ENCODE measurements around the gene HEATR1. TPM values are rescaled to one million over a fixed set of nuclear protein-coding genes. Genes with fewer than 3 reads are reported as not detected.
"Not testable (repeated sequence)": the region's sequence is repeated elsewhere in the genome, so short reads cannot be mapped to it uniquely, and the experiment has no call there.

The HEATR1 gene
- polyA plus RNA-seq, 1 experiment = 24.9 TPM

- no peak for DNase-seq (ENCODE audit: low read depth, low spot score)
- H3K4me3 ChIP-seq (ENCODE audit: low read depth, low read length) = no peak overlapping the region
- ChIA-PET CTCF (no interaction called here), POLR2A (no interaction called here)
- no peak overlapping the region for H3K27ac ChIP-seq (ENCODE audit: low read depth, low read length)
- no peak for TF ChIP-seq CTCF (IDR thresholded peaks at IDR 0.05; ENCODE audit: low read depth, low read length)
- H3K9me3 ChIP-seq (ENCODE audit: control insufficient read depth, insufficient read depth, low read length) = no peaks in the 10 kb centered on the region
- H3K27me3 ChIP-seq (ENCODE audit: control insufficient read depth, insufficient read depth, low read length) = no peaks in the 10 kb centered on the region
Observed at GRCh38 chr1:236589531-236589930, 14.8 kb downstream of the HEATR1 start.

- ChIA-PET CTCF (no interaction called here), POLR2A (no interaction called here)
- H3K4me3 ChIP-seq (ENCODE audit: low read depth, low read length) = no peak overlapping the region
- no peak overlapping the region for H3K27ac ChIP-seq (ENCODE audit: low read depth, low read length)
- no peak for TF ChIP-seq CTCF (IDR thresholded peaks at IDR 0.05; ENCODE audit: low read depth, low read length)
- H3K9me3 ChIP-seq (ENCODE audit: control insufficient read depth, insufficient read depth, low read length) = no peaks in the 10 kb centered on the region
- no peak for DNase-seq (ENCODE audit: low read depth, low spot score)
- no peaks in the 10 kb centered on the region for H3K27me3 ChIP-seq (ENCODE audit: control insufficient read depth, insufficient read depth, low read length)
Observed at GRCh38 chr1:236581528-236581927, 22.8 kb downstream of the HEATR1 start.

GRCh38 chr1:236580404-236580803 is 23.9 kb downstream of the HEATR1 start:
- H3K4me3 ChIP-seq (ENCODE audit: low read depth, low read length); DNase-seq (ENCODE audit: low read depth, low spot score); H3K27ac ChIP-seq (ENCODE audit: low read depth, low read length); H3K9me3 ChIP-seq (ENCODE audit: control insufficient read depth, insufficient read depth, low read length); CTCF ChIA-PET; H3K27me3 ChIP-seq (ENCODE audit: control insufficient read depth, insufficient read depth, low read length): not testable (repeated sequence)
- POLR2A ChIA-PET = interaction anchor here (0.7 kb wide), 1 partner anchor 24 kb away, joined by 3 read pairs; no protein-coding TSS in a partner anchor

GRCh38 chr1:236578661-236579060 is 25.7 kb downstream of the HEATR1 start:
- ChIA-PET CTCF (no interaction called here), POLR2A (interaction anchor here (0.5 kb wide), 1 partner anchor 19 kb away, joined by 4 read pairs; no protein-coding TSS in a partner anchor)
- DNase-seq (ENCODE audit: low read depth, low spot score) = no peak
- Histone ChIP-seq H3K4me3 (ENCODE audit: low read depth, low read length) (no peak overlapping the region), H3K27ac (ENCODE audit: low read depth, low read length) (no peak overlapping the region), H3K27me3 (ENCODE audit: control insufficient read depth, insufficient read depth, low read length) (no peaks in the 10 kb centered on the region), H3K9me3 (ENCODE audit: control insufficient read depth, insufficient read depth, low read length) (no peaks in the 10 kb centered on the region)
- no peak for TF ChIP-seq CTCF (IDR thresholded peaks at IDR 0.05; ENCODE audit: low read depth, low read length)

- DNase-seq (ENCODE audit: low read depth, low spot score); H3K9me3 ChIP-seq (ENCODE audit: control insufficient read depth, insufficient read depth, low read length); CTCF ChIA-PET; H3K27me3 ChIP-seq (ENCODE audit: control insufficient read depth, insufficient read depth, low read length); H3K4me3 ChIP-seq (ENCODE audit: low read depth, low read length); H3K27ac ChIP-seq (ENCODE audit: low read depth, low read length); POLR2A ChIA-PET: not testable (repeated sequence)
Observed at GRCh38 chr1:236577041-236577440, 27.3 kb downstream of the HEATR1 start.

GRCh38 chr1:236576004-236576403 is 28.3 kb downstream of the HEATR1 start:
- Histone ChIP-seq H3K27ac (ENCODE audit: low read depth, low read length) (no peak overlapping the region), H3K4me3 (ENCODE audit: low read depth, low read length) (no peak overlapping the region), H3K9me3 (ENCODE audit: control insufficient read depth, insufficient read depth, low read length) (no peaks in the 10 kb centered on the region), H3K27me3 (ENCODE audit: control insufficient read depth, insufficient read depth, low read length) (no peaks in the 10 kb centered on the region)
- DNase-seq (ENCODE audit: low read depth, low spot score) = no peak
- ChIA-PET POLR2A (no interaction called here), CTCF (no interaction called here)
- no peak for TF ChIP-seq CTCF (IDR thresholded peaks at IDR 0.05; ENCODE audit: low read depth, low read length)
